HG03135 (cell line): ENCODE data around the gene VAV2.

ENCODE experiments used
- ATAC-seq: cut with Tn5 transposase; IDR thresholded peaks from one replicate; pipeline ENCODE4 v1.9.1; 2021; ENCODE audit warnings: mild to moderate bottlenecking, moderate library complexity; ENCODE audit not compliant: unreplicated experiment

VAV2 gene

DNA sequence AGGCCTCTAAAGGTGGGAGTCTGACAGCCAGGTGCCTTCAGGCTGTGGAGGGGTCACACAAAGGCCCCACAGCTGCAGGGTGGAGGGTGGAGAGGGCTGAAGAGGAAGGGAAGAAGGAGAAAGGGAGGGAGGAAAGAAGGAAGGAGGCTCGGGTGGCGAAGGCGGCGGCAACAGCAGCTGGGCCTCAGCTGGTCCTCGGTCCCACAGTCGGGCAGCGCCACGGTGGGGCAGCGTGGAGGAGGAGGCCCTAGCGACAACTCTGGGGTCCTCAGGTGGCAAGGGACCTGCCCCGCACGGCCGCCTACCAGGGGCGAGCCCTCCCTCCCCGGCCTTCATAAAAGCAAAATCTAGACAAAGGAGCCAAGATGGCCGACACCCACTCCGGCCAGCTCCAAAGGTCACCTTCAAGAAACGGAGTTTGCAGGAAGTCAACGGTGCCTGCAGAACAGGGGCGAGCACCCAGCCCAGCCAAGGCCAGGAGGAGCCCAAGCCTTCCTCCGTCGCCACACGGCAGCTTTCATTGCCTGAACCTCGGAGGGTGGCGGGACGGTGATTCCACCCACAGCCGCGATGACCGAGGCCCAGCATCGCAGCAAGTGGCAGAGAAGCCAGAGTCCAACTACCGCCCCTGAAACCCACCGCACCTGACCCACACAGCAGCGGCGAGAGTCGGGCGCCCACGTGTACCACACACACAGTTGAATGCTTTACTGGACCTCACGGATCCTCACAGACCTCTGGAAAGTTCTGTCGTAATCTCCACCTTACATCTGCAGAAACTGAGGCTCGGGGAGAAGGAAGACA lies 98.7 kb downstream of the VAV2 start:
- no peak for ATAC-seq

DNA sequence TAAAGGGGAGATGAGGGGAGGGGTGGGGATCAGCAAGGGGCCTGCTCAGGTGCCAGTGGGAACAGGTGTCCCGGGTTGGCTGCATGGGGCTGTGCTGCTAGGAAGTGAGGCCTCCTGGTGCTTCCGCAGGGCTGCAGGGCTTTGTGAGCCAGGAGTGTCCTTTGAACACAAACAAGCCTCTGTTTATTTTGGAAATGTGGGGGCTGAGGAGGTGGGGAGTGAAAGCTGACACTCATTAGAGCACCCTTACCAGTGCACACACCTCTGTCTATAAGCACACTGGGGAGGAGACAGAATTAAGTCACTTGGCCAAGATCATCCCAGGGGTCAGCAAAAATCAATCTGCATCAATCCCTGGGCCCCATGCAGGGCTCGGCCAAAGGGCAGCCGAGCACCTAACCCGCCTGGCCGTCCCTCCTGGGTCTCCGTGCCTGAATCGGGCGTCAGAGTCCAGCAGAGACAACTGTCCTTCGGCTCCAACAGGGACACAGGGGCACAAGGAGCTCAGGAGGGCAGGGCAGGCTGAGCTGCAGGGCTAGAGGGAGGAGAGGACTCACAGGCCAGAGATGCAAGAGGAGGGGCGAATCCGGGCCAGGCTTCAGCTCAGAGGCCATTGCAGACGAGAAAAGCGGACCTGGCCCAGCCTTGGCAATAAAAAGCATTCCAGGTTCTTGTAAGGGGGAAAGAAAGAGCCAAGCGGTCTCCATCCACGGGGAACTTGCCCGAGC lies 99.8 kb downstream of the VAV2 start:
- no peak for ATAC-seq

DNA sequence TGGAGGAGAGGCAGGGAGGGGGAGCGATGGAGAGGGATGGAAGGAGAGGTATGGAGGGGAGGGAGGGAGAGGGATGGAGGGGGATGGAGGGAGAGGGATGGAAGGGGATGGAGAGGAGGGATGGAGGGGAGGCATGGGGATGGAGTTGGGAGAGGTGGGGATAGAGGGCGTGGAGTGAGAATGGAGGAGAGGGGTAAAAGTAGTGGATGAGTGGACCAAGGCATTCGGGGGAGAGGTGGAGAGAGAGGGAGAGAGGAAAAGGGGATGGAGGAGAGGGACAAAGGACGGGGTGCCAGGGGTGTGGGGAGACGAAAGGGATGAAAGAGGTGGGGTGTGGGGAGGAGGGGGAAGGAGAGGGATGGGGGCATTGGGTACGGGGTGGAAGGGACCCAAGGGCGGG lies 100.4 kb downstream of the VAV2 start:
- no peak for ATAC-seq

DNA sequence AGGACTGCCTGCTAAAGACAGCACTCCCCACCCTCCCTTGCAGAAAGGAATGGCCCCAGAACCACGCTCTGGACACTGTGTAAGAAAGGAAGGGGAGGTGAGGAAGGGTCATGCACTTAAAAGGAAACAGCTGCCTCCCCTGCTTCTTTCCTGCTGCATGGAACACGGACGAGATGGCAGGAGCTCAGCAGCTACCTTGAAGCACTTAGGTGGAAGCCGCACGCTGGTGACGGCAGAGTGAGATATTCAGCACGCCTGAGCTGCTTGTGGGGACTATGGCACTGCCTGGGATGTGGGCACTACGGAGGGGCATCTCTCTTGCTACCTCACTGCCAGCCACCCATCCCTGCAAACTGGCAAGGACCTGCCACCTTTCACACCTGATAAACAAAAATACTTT lies 101.5 kb downstream of the VAV2 start:
- ATAC-seq: no peak

DNA sequence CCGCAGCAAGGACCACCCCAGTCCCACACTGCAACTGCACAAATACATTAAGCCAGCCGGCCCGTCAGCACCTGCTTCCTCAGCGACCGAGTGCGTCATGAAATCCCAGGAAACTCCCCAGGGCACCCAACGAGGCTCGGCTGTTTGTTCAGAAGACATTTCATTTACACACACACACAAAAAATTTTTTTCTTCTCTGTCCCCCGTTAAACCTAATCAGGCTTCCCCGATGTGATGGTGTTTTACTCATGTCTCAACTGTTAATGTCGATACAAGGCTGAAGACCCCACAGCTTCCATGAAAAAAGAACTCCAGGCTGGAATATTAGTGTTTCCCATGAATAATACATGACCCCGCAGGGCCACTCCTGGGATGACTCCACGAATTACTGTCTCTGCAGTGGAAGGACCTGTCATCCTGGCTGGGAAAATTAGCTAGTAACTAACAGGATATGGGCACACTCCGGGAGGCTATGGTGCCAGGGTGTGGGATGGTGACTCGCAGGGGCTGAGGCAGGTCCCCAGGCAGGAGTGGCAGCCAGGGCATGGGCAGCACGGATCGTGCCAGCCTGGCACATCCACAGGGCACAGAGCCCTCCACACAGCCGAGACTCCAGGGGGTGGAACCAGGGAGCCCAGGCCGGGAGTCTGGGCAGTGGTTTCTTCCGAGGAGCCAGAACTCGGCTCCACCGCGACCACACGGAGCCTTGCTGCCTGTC lies 102.4 kb downstream of the VAV2 start:
- ATAC-seq: no peak

DNA sequence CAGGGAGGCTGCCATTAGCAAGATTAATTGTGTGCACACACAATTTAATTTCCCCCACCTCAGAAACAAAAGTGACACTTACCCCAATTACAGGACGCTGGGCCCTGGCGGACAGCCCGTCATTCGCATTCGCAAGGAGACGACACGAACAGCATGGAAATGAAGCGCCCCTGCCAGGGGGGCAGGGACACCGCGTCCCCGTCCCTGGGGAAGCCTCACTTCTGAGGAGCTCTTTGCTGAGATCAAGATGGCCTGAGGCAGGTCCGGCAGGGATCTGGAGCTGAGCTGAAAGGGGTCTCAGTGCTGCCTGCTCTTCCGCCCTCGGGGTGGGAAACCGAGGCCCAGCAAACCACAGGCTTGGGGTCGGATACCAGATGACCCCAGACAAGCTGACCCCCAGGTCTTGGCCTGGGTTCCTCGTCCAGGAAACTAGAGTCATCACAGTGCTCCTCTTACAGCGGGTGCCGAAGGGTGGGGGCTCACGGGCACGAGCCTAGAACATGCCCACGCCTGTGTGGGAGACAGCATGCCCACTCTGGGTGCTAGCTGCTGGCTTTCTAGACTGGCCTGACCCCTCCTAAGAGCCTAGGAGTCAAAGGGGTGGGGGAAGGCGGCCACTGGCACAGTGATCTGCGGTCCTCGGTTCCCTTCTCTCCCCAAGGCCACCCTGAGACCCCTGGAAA lies 103.2 kb downstream of the VAV2 start:
- no peak for ATAC-seq

DNA sequence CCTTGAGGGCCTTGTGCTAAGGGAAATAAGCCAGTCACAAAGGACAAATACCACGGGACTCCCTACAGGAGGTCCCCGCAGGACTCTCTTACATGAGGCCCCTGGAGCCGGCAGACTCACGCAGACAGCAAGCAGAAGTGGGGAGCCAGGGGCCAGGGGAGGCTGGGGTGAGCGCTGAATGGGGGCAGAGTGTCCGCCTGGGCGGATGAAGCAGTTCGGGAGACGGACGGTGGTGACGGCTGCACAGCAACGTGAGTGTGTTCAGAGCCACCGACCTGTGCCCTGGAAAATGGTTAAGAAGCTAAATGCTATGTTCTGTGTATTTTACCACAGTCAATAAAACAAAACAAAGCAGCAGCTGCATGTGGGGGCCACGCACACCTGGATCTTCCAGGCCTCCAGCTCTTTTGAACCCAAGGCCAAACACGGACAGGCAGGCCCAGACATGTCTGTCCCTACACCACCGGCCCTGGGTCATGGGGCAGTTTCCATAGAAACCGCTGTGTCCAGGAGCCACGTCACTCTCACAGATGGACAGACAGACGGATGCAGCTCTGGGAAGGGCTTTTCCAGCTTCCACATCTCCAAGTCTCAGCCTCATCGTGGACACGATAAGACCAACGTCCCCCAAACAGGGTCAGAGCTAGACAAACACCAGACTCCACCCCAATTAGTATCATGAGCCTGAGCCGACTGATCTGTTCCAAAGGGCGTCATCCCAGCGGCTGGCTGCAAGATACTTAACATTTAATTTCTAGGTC lies 103.9 kb downstream of the VAV2 start:
- no peak for ATAC-seq

DNA sequence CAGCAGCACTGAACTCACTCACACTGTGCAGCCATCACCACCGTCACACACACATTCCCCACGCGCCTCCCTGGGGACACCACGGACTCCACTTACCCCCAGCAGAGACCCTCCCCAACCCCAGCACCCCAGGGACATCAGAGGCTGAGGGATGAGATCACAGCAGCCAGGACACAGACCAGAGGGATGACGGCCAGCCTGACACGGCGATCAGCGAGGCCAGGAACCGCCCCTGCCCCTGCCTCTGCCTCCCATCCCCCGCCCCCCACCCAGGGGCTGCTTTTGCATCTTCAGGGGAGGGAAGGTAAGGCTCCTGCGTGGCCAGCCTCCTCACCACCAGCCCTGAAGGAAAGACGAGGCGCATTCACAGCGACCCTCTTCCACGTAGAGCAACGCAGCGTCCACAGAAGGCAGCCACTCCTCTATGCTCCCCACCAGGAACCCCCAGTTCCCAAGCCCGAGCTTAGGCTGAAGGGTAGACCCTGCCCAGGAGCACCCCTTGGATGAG lies 104.5 kb downstream of the VAV2 start:
- ATAC-seq: no peak

DNA sequence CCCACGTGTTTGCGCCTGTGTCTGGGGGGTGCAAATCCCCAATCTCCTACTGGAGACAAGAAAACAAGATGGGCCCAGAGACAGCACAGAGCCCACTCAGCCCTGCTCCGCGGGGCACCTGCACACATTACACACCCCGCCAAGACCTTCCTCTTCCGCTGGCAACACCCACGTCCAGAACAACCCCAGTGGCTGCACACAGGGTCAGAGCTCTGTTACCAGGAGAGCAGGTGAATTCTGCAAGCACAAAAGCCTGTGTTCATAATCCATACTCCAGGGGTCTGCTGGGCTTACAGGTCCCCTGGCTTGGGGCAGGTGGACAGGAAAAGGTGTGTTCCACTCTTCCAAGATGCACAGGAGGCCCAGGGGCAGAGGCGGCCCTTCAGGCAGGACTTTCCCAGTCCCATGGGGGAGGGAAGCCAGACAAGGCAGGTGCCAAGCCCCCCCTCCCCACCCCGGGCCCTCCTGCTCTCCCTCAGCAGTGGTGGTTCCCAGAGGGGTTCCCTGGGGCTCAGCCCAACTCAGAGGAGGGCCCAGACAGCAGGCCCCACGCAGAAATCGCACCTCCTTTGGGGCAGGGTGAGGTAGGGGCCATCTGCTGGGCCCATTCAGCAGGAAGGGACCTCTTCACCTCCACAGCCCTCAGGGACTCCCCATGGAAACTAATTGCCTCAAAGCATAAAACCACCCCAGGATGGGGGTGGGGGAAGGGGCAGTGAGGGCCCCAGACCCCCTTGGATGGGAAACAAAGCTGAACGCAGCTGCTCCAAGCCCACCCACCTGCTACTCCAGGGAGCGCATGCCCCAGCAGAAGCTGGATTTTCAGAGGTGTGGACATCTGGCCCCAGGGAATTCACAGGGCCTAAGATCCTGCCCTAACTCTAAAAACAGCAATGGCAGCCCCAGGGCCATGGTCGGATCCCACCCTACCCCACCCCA lies 105.3 kb downstream of the VAV2 start:
- no peak for ATAC-seq

DNA sequence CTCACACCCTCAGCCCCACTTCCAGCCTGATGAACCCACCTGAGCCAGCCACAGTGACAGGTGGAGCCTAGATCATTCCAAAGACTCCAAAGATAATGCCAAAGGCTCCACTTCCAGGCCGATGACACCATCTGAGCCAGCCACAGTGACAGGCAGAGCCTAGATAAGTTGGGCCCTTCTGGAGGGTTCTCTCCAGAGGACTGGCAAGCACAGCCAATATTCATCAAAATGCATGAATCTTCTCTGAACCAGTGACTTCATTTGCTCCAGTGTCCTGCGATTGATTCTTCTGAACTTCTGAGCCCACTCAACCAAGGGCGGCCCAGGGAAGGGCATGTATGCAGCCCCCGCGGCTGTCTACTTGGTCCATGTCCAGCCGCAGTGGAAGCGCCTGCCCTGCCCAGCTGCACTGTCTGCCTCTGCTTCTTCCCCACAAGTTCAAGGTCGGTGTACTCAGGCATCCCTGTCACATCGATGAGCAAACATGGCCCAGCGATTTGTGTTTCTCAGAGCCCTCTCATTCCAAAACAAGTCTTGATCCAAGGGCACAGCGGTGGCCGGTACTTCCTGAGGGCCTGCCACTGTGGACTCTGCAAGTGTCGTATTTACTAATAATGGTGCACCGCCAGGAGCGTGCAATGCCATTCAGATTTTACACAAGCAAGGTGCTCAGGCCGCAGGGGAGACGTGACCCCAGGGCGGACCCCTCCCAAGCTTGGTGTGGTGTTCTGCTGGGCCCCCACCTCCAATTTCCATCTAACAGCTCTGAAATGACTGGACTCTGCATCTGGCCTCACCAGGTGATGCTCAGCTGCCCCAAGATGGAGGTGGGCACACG lies 107.0 kb downstream of the VAV2 start:
- no peak for ATAC-seq

DNA sequence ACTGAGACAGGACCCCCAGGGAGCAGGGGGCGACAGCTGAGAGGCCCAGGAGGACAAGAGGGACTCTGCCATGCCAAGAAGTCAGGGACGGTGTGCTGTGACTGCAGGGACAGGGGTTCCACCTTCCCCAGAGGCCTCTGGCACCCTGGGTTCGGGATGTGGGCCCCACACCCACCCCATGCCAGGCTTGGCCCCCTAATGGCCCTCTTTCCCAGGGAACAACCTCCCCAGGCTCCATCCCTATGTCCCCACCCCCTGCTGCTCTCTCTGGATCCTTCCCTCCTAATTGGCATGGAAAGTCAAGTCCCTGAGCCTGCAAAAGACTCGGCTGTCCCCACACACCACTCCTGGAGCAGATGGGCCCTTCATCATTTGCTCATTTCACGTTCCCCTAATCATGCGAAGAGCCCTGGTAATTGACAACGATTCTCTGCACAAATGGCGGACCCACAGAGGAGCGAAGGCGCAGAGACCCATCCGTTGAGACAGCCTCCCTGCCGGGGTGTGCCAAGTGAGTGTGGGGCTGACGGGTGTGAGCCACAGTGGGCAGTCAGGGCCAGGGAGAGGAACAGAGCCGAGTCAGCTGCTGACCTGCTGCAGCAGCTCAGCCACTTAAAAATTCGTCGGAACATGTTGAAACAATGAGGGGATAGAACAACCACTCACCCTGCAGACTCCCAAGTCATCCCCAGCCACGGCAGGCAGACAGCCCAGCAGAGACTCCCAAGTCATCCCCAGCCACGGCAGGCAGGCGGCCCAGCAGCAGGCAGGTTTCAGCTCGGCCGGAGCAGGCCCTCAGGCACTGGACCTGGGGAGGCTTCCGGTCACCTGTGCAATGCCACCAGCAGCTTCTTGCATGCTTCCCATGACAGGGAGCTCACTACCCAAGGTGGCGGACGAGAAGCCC lies 109.0 kb downstream of the VAV2 start:
- ATAC-seq: no peak

DNA sequence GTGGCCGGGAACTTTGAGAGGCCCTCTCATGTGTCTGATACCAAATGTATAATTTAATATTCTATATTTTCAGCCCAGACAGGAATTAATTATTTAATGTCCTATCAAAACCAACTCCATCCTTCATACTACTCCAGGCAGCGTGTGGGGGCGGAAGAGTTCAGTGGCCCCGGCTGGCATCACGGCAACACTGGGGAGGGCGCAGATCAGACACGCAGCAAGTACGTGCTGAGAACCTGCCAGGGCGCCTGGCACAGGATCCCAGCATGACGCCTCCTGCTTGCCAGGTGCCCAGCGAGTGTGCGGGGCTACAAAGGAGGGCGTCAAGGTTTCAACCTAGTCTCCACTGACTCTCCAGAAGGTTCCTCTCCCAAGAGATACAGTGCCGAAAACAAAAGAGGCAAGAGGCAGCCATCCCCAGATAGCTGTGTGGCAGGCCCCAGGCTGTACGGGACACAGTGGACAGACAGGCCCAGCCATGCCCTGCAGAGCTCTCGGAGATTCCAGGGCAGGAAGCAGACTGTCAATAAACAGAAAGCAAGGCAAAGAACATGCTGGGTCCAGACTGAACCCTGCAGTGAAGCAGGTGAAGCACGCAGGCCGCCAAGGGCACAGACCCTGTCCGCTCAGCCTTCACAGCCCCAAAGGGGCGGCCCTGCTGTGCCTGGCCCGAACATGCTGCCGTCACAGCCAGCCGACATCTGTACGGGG lies 110.3 kb downstream of the VAV2 start:
- ATAC-seq: no peak

DNA sequence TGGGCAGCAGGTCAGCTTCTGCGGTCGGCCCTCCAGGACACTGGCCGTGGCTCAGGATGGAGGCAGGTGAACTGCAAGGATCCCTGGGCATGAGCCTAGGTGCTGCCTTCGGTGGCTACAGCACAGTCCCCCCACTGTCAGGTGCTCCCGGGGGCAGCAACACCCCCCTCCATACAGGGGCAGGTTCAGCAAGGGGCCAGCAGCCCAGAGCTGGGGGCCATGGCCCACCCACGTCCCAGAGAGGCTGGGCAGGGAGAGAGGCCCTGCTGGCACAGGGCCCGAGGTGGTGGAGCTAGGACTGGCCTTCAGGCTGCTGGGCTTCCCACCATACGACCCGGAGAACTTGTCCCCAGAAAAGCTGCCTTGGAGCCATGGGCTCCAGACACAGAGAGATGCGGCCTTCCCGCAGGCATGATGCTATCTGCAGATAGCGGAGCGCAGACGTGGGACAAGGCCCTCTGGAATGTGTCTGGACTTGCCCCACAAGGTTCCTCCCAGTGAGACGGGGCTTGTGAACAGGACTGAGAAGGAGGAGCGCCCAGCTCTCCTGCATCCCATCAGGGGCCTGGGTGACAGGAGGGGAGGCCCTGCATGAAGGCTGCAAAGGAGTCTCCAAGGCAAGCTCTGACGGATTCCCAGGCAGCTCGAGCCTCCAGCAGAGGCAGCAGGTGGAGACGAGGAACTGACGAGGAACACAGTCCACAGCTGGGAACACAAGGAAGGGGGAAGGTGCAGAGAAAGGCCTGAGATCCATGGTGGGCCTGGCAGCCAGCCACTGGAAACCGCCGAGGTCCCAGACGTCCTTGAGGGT lies 111.1 kb downstream of the VAV2 start:
- ATAC-seq: no peak

DNA sequence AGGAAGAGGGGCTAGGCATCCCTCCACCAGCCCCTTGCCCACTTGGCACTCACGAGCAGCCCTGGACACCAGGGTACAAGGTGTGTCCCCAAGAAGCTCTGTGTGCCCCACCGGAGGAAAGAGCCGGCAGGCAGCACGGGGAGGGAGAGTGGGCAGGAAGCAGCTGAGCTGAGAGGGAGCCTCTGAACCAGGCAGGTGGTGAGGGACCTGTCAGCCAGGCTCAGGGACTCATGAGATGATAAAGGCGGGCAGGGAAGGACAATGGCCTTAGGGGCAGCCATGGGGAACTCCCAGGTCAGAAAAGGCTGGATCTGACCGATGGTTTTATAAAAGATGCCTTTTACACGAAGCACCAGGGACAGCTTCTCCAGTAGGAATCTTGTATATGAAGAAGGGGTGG lies 112.0 kb downstream of the VAV2 start:
- no peak for ATAC-seq

DNA sequence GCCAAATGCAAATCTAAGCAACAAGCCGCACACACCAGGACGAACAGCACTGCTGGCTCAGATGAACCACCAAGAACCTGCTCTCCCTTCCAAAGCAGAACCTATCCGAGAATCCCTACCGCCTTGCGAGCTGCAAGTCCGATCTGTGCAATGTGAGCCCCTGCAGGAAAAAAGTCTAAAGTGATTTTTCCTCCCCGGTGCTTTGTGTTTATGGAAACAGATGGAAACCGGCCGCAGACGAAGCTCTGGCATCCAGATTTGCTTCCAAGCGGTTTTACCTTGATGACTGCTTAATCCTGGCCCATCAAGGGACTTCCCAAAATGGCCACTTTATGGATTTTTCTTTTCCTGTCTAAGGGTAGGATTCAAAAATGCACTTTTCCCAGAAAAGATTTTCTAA lies 112.5 kb downstream of the VAV2 start:
- no peak for ATAC-seq

DNA sequence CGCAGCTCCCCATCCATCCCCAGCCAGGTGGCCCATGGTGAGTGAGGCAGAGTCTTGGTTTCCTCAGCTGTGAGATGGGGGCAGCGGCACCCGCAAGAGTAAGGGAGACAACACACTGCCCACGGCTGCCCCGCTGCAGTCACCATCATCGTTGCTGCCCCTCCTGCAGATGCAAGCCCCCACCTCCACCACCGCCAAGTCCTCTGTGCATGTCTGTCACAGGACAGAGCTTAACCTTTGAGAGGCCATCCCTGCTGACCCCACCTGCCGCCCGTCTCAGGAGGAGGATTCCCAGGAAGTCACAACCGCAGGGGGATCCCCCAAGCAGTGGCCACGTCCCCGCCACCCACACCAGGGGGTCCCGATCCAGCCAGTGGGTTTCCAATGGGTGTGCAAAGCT lies 113.7 kb downstream of the VAV2 start:
- ATAC-seq: no peak
